Neutrophil (primary cell): ENCODE results near the gene SNTG2.

Experiments used
- H3K27ac ChIP-seq: fragments of 200-600 bp; sonication (generic); 2 replicates; pipeline ENCODE4 v1.5.1; 2016; ENCODE audit warnings: mild to moderate bottlenecking, moderate library complexity
- H3K27me3 ChIP-seq: fragments of 200-600 bp; sonication (generic); 2 replicates; pipeline ENCODE4 v1.6.0; 2016; ENCODE audit warnings: mild to moderate bottlenecking
- H3K36me3 ChIP-seq: fragments of 200-600 bp; sonication (generic); 2 replicates; pipeline ENCODE4 v1.5.1; 2017
- H3K4me1 ChIP-seq, 2 experiments: fragments of 200-600 bp in 1 of 2; sonication (generic) in 1 of 2; 1 replicate in 1 of 2; 2 replicates in 1 of 2; pipeline versions ENCODE4 v1.5.1 to v1.6.1; 2013 to 2016; ENCODE audit warnings: low read depth in 1 of 2, low read length in 1 of 2, mild to moderate bottlenecking in 1 of 2, moderate library complexity in 1 of 2; ENCODE audit not compliant: control insufficient read depth in 1 of 2, insufficient read depth in 1 of 2
- H3K4me3 ChIP-seq, 2 experiments: fragments of 200-600 bp in 1 of 2; sonication (generic) in 1 of 2; 1 replicate in 1 of 2; 2 replicates in 1 of 2; pipeline ENCODE4 v1.5.1; 2013 to 2016; ENCODE audit warnings: low read depth in 1 of 2, low read length in 1 of 2, mild to moderate bottlenecking in 1 of 2, moderate library complexity in 1 of 2
- H3K9me3 ChIP-seq: fragments of 200-600 bp; sonication (generic); 2 replicates; pipeline ENCODE4 v1.5.1; 2016
- TF ChIP-seq, protein P1 (sequence below): fragments of 200-600 bp; sonication (generic); IDR thresholded peaks from 2 replicates; pipeline ENCODE4 v1.5.1; 2016; ENCODE audit warnings: antibody characterized with exemption

The SNTG2 gene

GRCh38 chr2:963876-964275 lies 13.2 kb downstream of the SNTG2 start:
- Histone ChIP-seq H3K27ac (no peak overlapping the region), H3K36me3 (no peaks in the 10 kb centered on the region), H3K4me1 (no peaks in the 10 kb centered on the region), H3K9me3 (no peaks in the 10 kb centered on the region), H3K27me3 (no peaks in the 10 kb centered on the region), H3K4me3 (no peak overlapping the region)
- TF ChIP-seq, protein P1, sequence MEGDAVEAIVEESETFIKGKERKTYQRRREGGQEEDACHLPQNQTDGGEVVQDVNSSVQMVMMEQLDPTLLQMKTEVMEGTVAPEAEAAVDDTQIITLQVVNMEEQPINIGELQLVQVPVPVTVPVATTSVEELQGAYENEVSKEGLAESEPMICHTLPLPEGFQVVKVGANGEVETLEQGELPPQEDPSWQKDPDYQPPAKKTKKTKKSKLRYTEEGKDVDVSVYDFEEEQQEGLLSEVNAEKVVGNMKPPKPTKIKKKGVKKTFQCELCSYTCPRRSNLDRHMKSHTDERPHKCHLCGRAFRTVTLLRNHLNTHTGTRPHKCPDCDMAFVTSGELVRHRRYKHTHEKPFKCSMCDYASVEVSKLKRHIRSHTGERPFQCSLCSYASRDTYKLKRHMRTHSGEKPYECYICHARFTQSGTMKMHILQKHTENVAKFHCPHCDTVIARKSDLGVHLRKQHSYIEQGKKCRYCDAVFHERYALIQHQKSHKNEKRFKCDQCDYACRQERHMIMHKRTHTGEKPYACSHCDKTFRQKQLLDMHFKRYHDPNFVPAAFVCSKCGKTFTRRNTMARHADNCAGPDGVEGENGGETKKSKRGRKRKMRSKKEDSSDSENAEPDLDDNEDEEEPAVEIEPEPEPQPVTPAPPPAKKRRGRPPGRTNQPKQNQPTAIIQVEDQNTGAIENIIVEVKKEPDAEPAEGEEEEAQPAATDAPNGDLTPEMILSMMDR = no peak

- no peak overlapping the region for H3K27ac ChIP-seq
- H3K4me3 ChIP-seq = no peak overlapping the region
- no peaks in the 10 kb centered on the region for H3K4me1 ChIP-seq
- H3K27me3 ChIP-seq = no peaks in the 10 kb centered on the region
- no peaks in the 10 kb centered on the region for H3K9me3 ChIP-seq
- H3K36me3 ChIP-seq = no peaks in the 10 kb centered on the region
- TF ChIP-seq, protein P1 = no peak
Observed at GRCh38 chr2:964562-964961, 13.9 kb downstream of the SNTG2 start.

- Histone ChIP-seq H3K27me3 (no peaks in the 10 kb centered on the region), H3K36me3 (no peaks in the 10 kb centered on the region), H3K4me1 (no peaks in the 10 kb centered on the region), H3K27ac (no peak overlapping the region), H3K4me3 (no peak overlapping the region), H3K9me3 (no peaks in the 10 kb centered on the region)
- TF ChIP-seq, protein P1 = no peak
Observed at GRCh38 chr2:965640-966147, 15.0 kb downstream of the SNTG2 start.

- TF ChIP-seq, protein P1 = no peak
- Histone ChIP-seq H3K4me1 (no peaks in the 10 kb centered on the region), H3K27ac (no peak overlapping the region), H3K4me3 (no peak overlapping the region), H3K27me3 (no peaks in the 10 kb centered on the region), H3K9me3 (no peaks in the 10 kb centered on the region), H3K36me3 (no peaks in the 10 kb centered on the region)
Observed at GRCh38 chr2:973129-973528, 22.5 kb downstream of the SNTG2 start.

- Histone ChIP-seq H3K27ac (no peak overlapping the region), H3K36me3 (no peaks in the 10 kb centered on the region), H3K4me3 (no peak overlapping the region), H3K4me1 (no peaks in the 10 kb centered on the region), H3K9me3 (no peaks in the 10 kb centered on the region), H3K27me3 (no peaks in the 10 kb centered on the region)
- TF ChIP-seq, protein P1 = no peak
Observed at GRCh38 chr2:974054-974453, 23.4 kb downstream of the SNTG2 start.

GRCh38 chr2:974502-974901 lies 23.9 kb downstream of the SNTG2 start:
- H3K4me3 ChIP-seq = no peak overlapping the region

More at GRCh38 chr2:974502-974901, 23.9 kb downstream of the SNTG2 start:
- H3K9me3 ChIP-seq = no peaks in the 10 kb centered on the region
- no peaks in the 10 kb centered on the region for H3K4me1 ChIP-seq
- TF ChIP-seq, protein P1 = no peak
- no peak overlapping the region for H3K27ac ChIP-seq
- H3K27me3 ChIP-seq = no peaks in the 10 kb centered on the region
- no peaks in the 10 kb centered on the region for H3K36me3 ChIP-seq
